ENCODE measurements around the gene BACH2. TPM values are rescaled to one million over a fixed set of nuclear protein-coding genes. Genes with fewer than 3 reads are reported as not detected.

The BACH2 gene
- total RNA-seq, 1 experiment from 2014 or later: 3.3 TPM

DNA sequence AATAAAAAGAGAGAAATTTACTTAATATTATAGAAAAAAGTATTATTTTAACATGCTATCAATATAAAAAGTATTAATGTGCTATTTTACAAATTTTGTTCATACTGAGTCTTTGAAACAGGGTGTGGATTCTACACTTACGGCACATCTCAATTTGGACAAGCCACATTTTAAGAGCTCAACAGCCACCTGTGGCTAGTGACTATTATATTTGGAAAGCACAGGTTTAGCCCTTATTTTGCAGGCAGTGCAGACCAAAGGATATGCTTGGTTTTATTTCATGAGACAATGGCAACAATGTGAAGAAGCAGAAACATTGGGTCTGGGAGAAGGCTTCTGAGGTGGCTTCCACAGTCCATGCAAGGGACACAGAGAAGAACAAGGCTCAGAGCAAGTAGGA is 74.6 kb downstream of the BACH2 start:
- ChIA-PET RAD21 (ENCODE audit: low non-redundant PET in 1 of 2, low total read pairs in 2 of 2, uncharacterized antibody in 2 of 2, unreplicated experiment in 2 of 2) (no interaction called here), POLR2A (no interaction called here), CTCF (no interaction called here)
- Histone ChIP-seq H3K9ac (ENCODE audit: low read length) (peak overlapping the region; percentile 12; the same call in 1 of the 2 replicates), H3K4me1 (ENCODE audit: control insufficient read depth in 1 of 2, insufficient read depth in 2 of 2, low read length in 2 of 2) (peaks cover 27 to 67% of the 10 kb centered on the region in 2 experiments), H3K36me3 (ENCODE audit: control insufficient read depth in 1 of 2, insufficient read depth in 2 of 2, low read length in 2 of 2) (peaks cover 0 to 4% of the 10 kb centered on the region in 2 experiments; a peak in 1 of 4 replicates), H3K79me2 (ENCODE audit: insufficient read depth, low read length) (no peaks in the 10 kb centered on the region), H3K27ac (ENCODE audit: low read depth, low read length) (no peak overlapping the region), H3K4me2 (ENCODE audit: low read length) (peak overlapping the region; percentile 60), H4K20me1 (ENCODE audit: insufficient read depth) (no peaks in the 10 kb centered on the region), H3K27me3 (ENCODE audit: insufficient read depth, low read length) (no peaks in the 10 kb centered on the region), H2AFZ (ENCODE audit: low read depth, low read length, poor library complexity, severe bottlenecking) (no peak overlapping the region), H3K4me3 (replicated peaks in 1 of 2; ENCODE audit: low read depth in 1 of 2, low read length in 2 of 2) (0 out of 4 replicates have a peak overlapping the region, but pooled peaks of 1 of the 2 experiments have one; percentile 19), H3K9me3 (ENCODE audit: control insufficient read depth in 1 of 2, insufficient read depth in 1 of 2, low read depth in 1 of 2, low read length in 2 of 2) (peaks cover 7 to 15% of the 10 kb centered on the region in 2 experiments; a peak in 2 of 4 replicates), H3K9me2 (ENCODE audit: insufficient read depth) (no peaks in the 10 kb centered on the region)
- DNase-seq (ENCODE audit: low read depth, low spot score): no peak
- no peak for ATAC-seq
- TF ChIP-seq ZFX (IDR thresholded peaks at IDR 0.05): no peak
- intact Hi-C loops (cut with micrococcal nuclease): no loop called here
- no TSS peak for BruUV-seq (replicated peaks)

DNA sequence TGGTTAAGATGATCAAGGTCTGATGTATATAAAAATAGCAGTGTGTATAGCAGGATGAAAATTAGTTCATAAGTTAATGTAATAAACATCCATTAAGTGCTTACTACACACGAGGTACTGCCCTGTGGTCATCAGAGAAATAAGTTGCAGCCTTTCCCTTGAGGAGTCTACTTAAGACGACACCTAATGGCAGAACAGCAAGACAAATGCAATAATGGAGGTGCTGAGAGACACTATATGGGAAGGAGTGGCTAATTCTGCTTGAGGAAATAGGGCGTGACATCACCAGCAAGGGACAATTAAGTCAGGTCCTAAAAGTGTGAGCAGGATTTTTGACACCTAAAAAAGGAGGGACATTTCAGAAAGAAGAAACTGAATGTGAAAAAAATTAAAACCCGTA is 75.2 kb downstream of the BACH2 start:
- POLR2A ChIA-PET: no interaction called here

More for the DNA sequence above, 75.2 kb downstream of the BACH2 start:
- ChIA-PET CTCF (no interaction called here), RAD21 (ENCODE audit: low non-redundant PET in 1 of 2, low total read pairs in 2 of 2, uncharacterized antibody in 2 of 2, unreplicated experiment in 2 of 2) (no interaction called here)
- no peak overlapping the region for H3K4me3 ChIP-seq (replicated peaks in 1 of 2; ENCODE audit: low read depth in 1 of 2, low read length in 2 of 2)
- no peak overlapping the region for H3K27ac ChIP-seq (ENCODE audit: low read depth, low read length)
- no peaks in the 10 kb centered on the region for H4K20me1 ChIP-seq (ENCODE audit: insufficient read depth)
- H3K9ac ChIP-seq (ENCODE audit: low read length): no peak overlapping the region
- H3K4me1 ChIP-seq (ENCODE audit: control insufficient read depth in 1 of 2, insufficient read depth in 2 of 2, low read length in 2 of 2): peaks cover 28 to 73% of the 10 kb centered on the region in 2 experiments
- no TSS peak for BruUV-seq (replicated peaks)
- intact Hi-C loops (cut with micrococcal nuclease): no loop called here
- no peaks in the 10 kb centered on the region for H3K27me3 ChIP-seq (ENCODE audit: insufficient read depth, low read length)
- H3K9me3 ChIP-seq (ENCODE audit: control insufficient read depth in 1 of 2, insufficient read depth in 1 of 2, low read depth in 1 of 2, low read length in 2 of 2): peaks cover 7 to 15% of the 10 kb centered on the region in 2 experiments; a peak in 2 of 4 replicates
- no peak for ATAC-seq
- peak overlapping the region; percentile 13; the same call in 1 of the 2 replicates for H3K4me2 ChIP-seq (ENCODE audit: low read length)
- H3K9me2 ChIP-seq (ENCODE audit: insufficient read depth): no peaks in the 10 kb centered on the region
- no peaks in the 10 kb centered on the region for H3K79me2 ChIP-seq (ENCODE audit: insufficient read depth, low read length)
- peaks cover 0 to 4% of the 10 kb centered on the region in 2 experiments; a peak in 1 of 4 replicates for H3K36me3 ChIP-seq (ENCODE audit: control insufficient read depth in 1 of 2, insufficient read depth in 2 of 2, low read length in 2 of 2)
- H2AFZ ChIP-seq (ENCODE audit: low read depth, low read length, poor library complexity, severe bottlenecking): no peak overlapping the region
- TF ChIP-seq SRF (IDR thresholded peaks at IDR 0.05; ENCODE audit: low read depth) (no peak), POLR2AphosphoS5 (IDR thresholded peaks at IDR 0.05; ENCODE audit: low read depth, low read length) (no peak), EZH2phosphoT487 (IDR thresholded peaks at IDR 0.05; ENCODE audit: borderline replicate concordance) (no peak), SIN3A (IDR thresholded peaks at IDR 0.05; ENCODE audit: low read depth) (no peak), SP1 (IDR thresholded peaks at IDR 0.05; ENCODE audit: low read depth) (no peak), ZFX (IDR thresholded peaks at IDR 0.05) (no peak), CBX3 (IDR thresholded peaks at IDR 0.05; ENCODE audit: low read depth) (no peak), RAD21 (IDR thresholded peaks at IDR 0.05; ENCODE audit: low read depth) (no peak)
- TF ChIP-seq, protein P1, sequence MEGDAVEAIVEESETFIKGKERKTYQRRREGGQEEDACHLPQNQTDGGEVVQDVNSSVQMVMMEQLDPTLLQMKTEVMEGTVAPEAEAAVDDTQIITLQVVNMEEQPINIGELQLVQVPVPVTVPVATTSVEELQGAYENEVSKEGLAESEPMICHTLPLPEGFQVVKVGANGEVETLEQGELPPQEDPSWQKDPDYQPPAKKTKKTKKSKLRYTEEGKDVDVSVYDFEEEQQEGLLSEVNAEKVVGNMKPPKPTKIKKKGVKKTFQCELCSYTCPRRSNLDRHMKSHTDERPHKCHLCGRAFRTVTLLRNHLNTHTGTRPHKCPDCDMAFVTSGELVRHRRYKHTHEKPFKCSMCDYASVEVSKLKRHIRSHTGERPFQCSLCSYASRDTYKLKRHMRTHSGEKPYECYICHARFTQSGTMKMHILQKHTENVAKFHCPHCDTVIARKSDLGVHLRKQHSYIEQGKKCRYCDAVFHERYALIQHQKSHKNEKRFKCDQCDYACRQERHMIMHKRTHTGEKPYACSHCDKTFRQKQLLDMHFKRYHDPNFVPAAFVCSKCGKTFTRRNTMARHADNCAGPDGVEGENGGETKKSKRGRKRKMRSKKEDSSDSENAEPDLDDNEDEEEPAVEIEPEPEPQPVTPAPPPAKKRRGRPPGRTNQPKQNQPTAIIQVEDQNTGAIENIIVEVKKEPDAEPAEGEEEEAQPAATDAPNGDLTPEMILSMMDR (IDR thresholded peaks at IDR 0.05 in 2 of 3, conservative IDR thresholded peaks at IDR 0.05 in 1 of 3; ENCODE audit: borderline replicate concordance in 1 of 3, insufficient read depth in 1 of 3, low read depth in 2 of 3, low read length in 2 of 3): no peak
- DNase-seq (ENCODE audit: low read depth, low spot score): no peak

All from HCT116 (cell line).